ENCODE measurements around the gene ISM2. TPM values are rescaled to one million over a fixed set of nuclear protein-coding genes. Genes with fewer than 3 reads are reported as not detected.

The ISM2 gene
- polyA plus RNA-seq, 1 donor from 2014 or later, result 1.4 TPM

GRCh38 chr14:77509366-77509765, 10.8 kb upstream of the ISM2 start:
- Histone ChIP-seq H3K27me3 (ENCODE audit: insufficient read depth, low read depth, low read length) (no peaks in the 10 kb centered on the region), H3F3A (ENCODE audit: insufficient read depth, low read length, poor library complexity, severe bottlenecking) (no peaks in the 10 kb centered on the region), H3K27ac (ENCODE audit: low read length) (no peak overlapping the region), H3K9me2 (ENCODE audit: insufficient read depth, low read length) (no peaks in the 10 kb centered on the region), H3K9ac (ENCODE audit: low read length) (no peak overlapping the region), H3K4me3 (ENCODE audit: low read length) (no peak overlapping the region), H4K20me1 (ENCODE audit: insufficient read depth) (no peaks in the 10 kb centered on the region), H3K4me2 (ENCODE audit: low read length) (no peak overlapping the region), H3K36me3 (ENCODE audit: insufficient read depth, low read length) (no peaks in the 10 kb centered on the region), H3K9me3 (ENCODE audit: low read length) (no peaks in the 10 kb centered on the region), H3K79me2 (replicated peaks; ENCODE audit: insufficient read depth, low read length) (no peaks in the 10 kb centered on the region), H2AFZ (ENCODE audit: low read depth, low read length) (no peak overlapping the region)
- TF ChIP-seq CTCF (IDR thresholded peaks at IDR 0.05; ENCODE audit: poor library complexity, severe bottlenecking), result no peak

GRCh38 chr14:77508876-77509275, 10.3 kb upstream of the ISM2 start:
- no peaks in the 10 kb centered on the region for H3K9me2 ChIP-seq (ENCODE audit: insufficient read depth, low read length)
- H3K4me2 ChIP-seq (ENCODE audit: low read length), result no peak overlapping the region
- no peak overlapping the region for H3K4me3 ChIP-seq (ENCODE audit: low read length)
- H3K27me3 ChIP-seq (ENCODE audit: insufficient read depth, low read depth, low read length), result no peaks in the 10 kb centered on the region
- no peaks in the 10 kb centered on the region for H4K20me1 ChIP-seq (ENCODE audit: insufficient read depth)
- H3F3A ChIP-seq (ENCODE audit: insufficient read depth, low read length, poor library complexity, severe bottlenecking), result no peaks in the 10 kb centered on the region
- no peak overlapping the region for H3K9ac ChIP-seq (ENCODE audit: low read length)
- H3K27ac ChIP-seq (ENCODE audit: low read length), result no peak overlapping the region
- no peak for TF ChIP-seq EZH2 (IDR thresholded peaks at IDR 0.05; ENCODE audit: borderline replicate concordance, insufficient read depth, low read length, poor library complexity, severe bottlenecking)
- TF ChIP-seq EP300 (conservative IDR thresholded peaks at IDR 0.05; ENCODE audit: poor library complexity, severe bottlenecking), result no peak
- no peak for TF ChIP-seq MXI1 (conservative IDR thresholded peaks at IDR 0.05; ENCODE audit: poor library complexity, severe bottlenecking)
- no peak for TF ChIP-seq REST (IDR thresholded peaks at IDR 0.05; ENCODE audit: borderline replicate concordance)
- no peak for TF ChIP-seq SMC3 (conservative IDR thresholded peaks at IDR 0.05; ENCODE audit: poor library complexity)
- no peak for TF ChIP-seq CTCF (IDR thresholded peaks at IDR 0.05; ENCODE audit: poor library complexity, severe bottlenecking)
- TF ChIP-seq POLR2AphosphoS5 (IDR thresholded peaks at IDR 0.05), result no peak
- TF ChIP-seq RAD21 (conservative IDR thresholded peaks at IDR 0.05), result no peak
- TF ChIP-seq TAF1 (IDR thresholded peaks at IDR 0.05; ENCODE audit: low read depth), result no peak
- no peaks in the 10 kb centered on the region for H3K79me2 ChIP-seq (replicated peaks; ENCODE audit: insufficient read depth, low read length)
- H3K9me3 ChIP-seq (ENCODE audit: low read length), result no peaks in the 10 kb centered on the region
- H3K36me3 ChIP-seq (ENCODE audit: insufficient read depth, low read length), result no peaks in the 10 kb centered on the region
- H2AFZ ChIP-seq (ENCODE audit: low read depth, low read length), result no peak overlapping the region
